ENCODE results near the gene SOHLH1. TPM values are rescaled to one million over a fixed set of nuclear protein-coding genes. Genes with fewer than 3 reads are reported as not detected.

The SOHLH1 gene
- polyA plus RNA-seq, 1 of the 3 experiments (the other 2 are of a cell fraction), result not detected

DNA sequence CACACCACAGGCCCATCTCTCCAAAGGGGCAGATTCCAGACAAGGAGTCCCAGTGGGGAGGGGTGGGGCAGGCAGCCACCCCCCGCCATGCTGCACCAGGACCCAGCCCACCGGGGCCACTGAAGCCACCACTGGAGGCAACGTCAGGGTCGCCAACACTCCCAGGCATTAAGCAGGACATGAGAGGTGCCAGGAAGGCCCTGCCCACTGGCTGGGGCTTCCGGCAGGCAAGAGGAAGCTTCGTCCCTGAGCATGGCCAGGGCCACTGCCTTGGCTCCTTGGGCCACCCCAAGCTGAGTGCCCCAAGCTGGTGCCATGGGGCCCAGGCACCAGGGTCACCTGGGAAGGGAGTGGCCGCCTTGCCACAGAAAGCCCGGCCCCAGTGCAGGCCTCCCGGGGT, 20.2 kb upstream of the SOHLH1 start:
- ChIA-PET POLR2A (interaction anchor here (1.1 kb wide), 1 partner anchor 236 kb away, joined by 4 read pairs; no protein-coding TSS in a partner anchor), CTCF (interaction anchor here (4.1 kb wide), 1 partner anchor 16 kb away, joined by 32 read pairs; the partner anchor contains the start of gene KCNT1)
- 65% methylated on average over 4 of the region's 9 CpGs for WGBS (ENCODE audit: low lambda C conversion rate)

More for the DNA sequence above, 20.2 kb upstream of the SOHLH1 start:
- peaks cover 0 to 11% of the 10 kb centered on the region in 2 experiments; a peak in 1 of 4 replicates for H3K4me1 ChIP-seq (ENCODE audit: control insufficient read depth in 1 of 2, insufficient read depth in 2 of 2, low read depth in 1 of 2, low read length in 1 of 2)
- no peak overlapping the region for H3K9ac ChIP-seq
- H3K4me2 ChIP-seq, result no peak overlapping the region
- H3K9me2 ChIP-seq, result no peaks in the 10 kb centered on the region
- no peak for TF ChIP-seq RFX5 (IDR thresholded peaks at IDR 0.05; ENCODE audit: low read length)
- TF ChIP-seq RAD21 (IDR thresholded peaks at IDR 0.05; ENCODE audit: low read length), result no peak
- no peak for TF ChIP-seq NRF1 (IDR thresholded peaks at IDR 0.05; ENCODE audit: low read depth, low read length)
- no peak for TF ChIP-seq EP300 (IDR thresholded peaks at IDR 0.05; ENCODE audit: borderline replicate concordance in 1 of 2, low read depth in 1 of 2, low read length in 1 of 2)
- no peak for TF ChIP-seq TCF12 (IDR thresholded peaks at IDR 0.05)
- TF ChIP-seq, protein P1, sequence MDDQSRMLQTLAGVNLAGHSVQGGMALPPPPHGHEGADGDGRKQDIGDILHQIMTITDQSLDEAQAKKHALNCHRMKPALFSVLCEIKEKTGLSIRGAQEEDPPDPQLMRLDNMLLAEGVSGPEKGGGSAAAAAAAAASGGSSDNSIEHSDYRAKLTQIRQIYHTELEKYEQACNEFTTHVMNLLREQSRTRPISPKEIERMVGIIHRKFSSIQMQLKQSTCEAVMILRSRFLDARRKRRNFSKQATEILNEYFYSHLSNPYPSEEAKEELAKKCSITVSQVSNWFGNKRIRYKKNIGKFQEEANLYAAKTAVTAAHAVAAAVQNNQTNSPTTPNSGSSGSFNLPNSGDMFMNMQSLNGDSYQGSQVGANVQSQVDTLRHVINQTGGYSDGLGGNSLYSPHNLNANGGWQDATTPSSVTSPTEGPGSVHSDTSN (IDR thresholded peaks at IDR 0.05), result no peak
- no peak for TF ChIP-seq RXRA (IDR thresholded peaks at IDR 0.05; ENCODE audit: borderline replicate concordance, low read depth)
- no peak for TF ChIP-seq FOXM1 (IDR thresholded peaks at IDR 0.05; ENCODE audit: low read depth)
- no peak for TF ChIP-seq ELF1 (IDR thresholded peaks at IDR 0.05)
- TF ChIP-seq MEF2A (IDR thresholded peaks at IDR 0.05; ENCODE audit: borderline replicate concordance, low read depth), result no peak
- no peak for TF ChIP-seq EZH2phosphoT487 (IDR thresholded peaks at IDR 0.05; ENCODE audit: borderline replicate concordance, low read depth)
- no peak for TF ChIP-seq FOSL2 (IDR thresholded peaks at IDR 0.05; ENCODE audit: borderline replicate concordance, low read depth)
- no peak for TF ChIP-seq CTCF (IDR thresholded peaks at IDR 0.05)
- TF ChIP-seq, protein P2, sequence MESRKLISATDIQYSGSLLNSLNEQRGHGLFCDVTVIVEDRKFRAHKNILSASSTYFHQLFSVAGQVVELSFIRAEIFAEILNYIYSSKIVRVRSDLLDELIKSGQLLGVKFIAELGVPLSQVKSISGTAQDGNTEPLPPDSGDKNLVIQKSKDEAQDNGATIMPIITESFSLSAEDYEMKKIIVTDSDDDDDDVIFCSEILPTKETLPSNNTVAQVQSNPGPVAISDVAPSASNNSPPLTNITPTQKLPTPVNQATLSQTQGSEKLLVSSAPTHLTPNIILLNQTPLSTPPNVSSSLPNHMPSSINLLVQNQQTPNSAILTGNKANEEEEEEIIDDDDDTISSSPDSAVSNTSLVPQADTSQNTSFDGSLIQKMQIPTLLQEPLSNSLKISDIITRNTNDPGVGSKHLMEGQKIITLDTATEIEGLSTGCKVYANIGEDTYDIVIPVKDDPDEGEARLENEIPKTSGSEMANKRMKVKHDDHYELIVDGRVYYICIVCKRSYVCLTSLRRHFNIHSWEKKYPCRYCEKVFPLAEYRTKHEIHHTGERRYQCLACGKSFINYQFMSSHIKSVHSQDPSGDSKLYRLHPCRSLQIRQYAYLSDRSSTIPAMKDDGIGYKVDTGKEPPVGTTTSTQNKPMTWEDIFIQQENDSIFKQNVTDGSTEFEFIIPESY (IDR thresholded peaks at IDR 0.05; ENCODE audit: borderline replicate concordance, low read depth), result no peak
- TF ChIP-seq FOXJ3 (CRISPR knock-in tag; IDR thresholded peaks at IDR 0.05), result no peak
- TF ChIP-seq GABPA (IDR thresholded peaks at IDR 0.05; ENCODE audit: low read depth), result no peak
- no peak for TF ChIP-seq IRF3 (IDR thresholded peaks at IDR 0.05; ENCODE audit: low read depth, low read length)
- TF ChIP-seq JUND (IDR thresholded peaks at IDR 0.05), result no peak
- no peaks in the 10 kb centered on the region for H3K9me3 ChIP-seq
- no peaks in the 10 kb centered on the region for H3K27me3 ChIP-seq (ENCODE audit: insufficient read depth)
- no peak overlapping the region for H3K4me3 ChIP-seq (ENCODE audit: low read depth in 2 of 2, low read length in 1 of 2)
- no peaks in the 10 kb centered on the region for H3K36me3 ChIP-seq (replicated peaks in 1 of 2; ENCODE audit: control insufficient read depth in 1 of 2, insufficient read depth in 2 of 2, low read length in 1 of 2)
- H3F3A ChIP-seq (replicated peaks; ENCODE audit: insufficient read depth), result no peaks in the 10 kb centered on the region
- H2AFZ ChIP-seq (ENCODE audit: low read depth), result no peak overlapping the region
- H3K27ac ChIP-seq (ENCODE audit: low read depth in 2 of 2, low read length in 1 of 2), result no peak overlapping the region
- DNase-seq, result no peak
- H4K20me1 ChIP-seq (ENCODE audit: insufficient read depth), result no peaks in the 10 kb centered on the region
- no peaks in the 10 kb centered on the region for H3K79me2 ChIP-seq (ENCODE audit: insufficient read depth)

Measured in SK-N-SH (cell line).